Measurements from ENCODE around the gene NISCH. TPM values are rescaled to one million over a fixed set of nuclear protein-coding genes. Genes with fewer than 3 reads are reported as not detected.

The NISCH gene
- total and polyA plus RNA-seq, 2 of the 8 experiments (the other 6 are each of a cell fraction or from before 2014, with no cell fraction given): 71.2 to 71.9 TPM

GRCh38 chr3:52406231-52406661 lies 49.2 kb upstream of the NISCH start:
- Histone ChIP-seq H3K36me3 (ENCODE audit: control insufficient read depth in 2 of 4, insufficient read depth in 4 of 4, low read length in 3 of 4) (peaks cover 32 to 61% (median 54%) of the 10 kb centered on the region in 4 experiments), H4K91ac (replicated peaks; ENCODE audit: insufficient read length, low read length) (no peak overlapping the region), H3K79me1 (ENCODE audit: low read depth, low read length) (peaks cover 4% of the 10 kb centered on the region; the same call in 1 of the 2 replicates), H3K23me2 (ENCODE audit: low read depth, low read length) (peaks cover 9% of the 10 kb centered on the region), H2BK120ac (replicated peaks; ENCODE audit: low read depth, low read length) (no peak overlapping the region), H2BK5ac (ENCODE audit: low read depth, low read length) (no peak overlapping the region), H3K27ac (ENCODE audit: low read depth, low read length) (no peak overlapping the region), H2AFZ (ENCODE audit: low read length) (no peak overlapping the region), H3K4me2 (ENCODE audit: insufficient read depth in 1 of 2, low read depth in 2 of 2, low read length in 2 of 2) (no peak overlapping the region), H3K18ac (ENCODE audit: extremely low read depth, low read length) (no peak overlapping the region), H3K14ac (ENCODE audit: insufficient read length) (no peak overlapping the region), H3K23ac (ENCODE audit: insufficient read length) (no peak overlapping the region), H2AK5ac (ENCODE audit: low read depth, low read length) (no peak overlapping the region), H3K79me2 (ENCODE audit: control insufficient read depth in 1 of 2, insufficient read depth in 2 of 2, low read length in 2 of 2) (peaks cover 0 to 14% of the 10 kb centered on the region in 2 experiments; a peak in 2 of 4 replicates), H2BK12ac (ENCODE audit: low read depth, low read length) (no peak overlapping the region), H4K20me1 (replicated peaks in 1 of 2; ENCODE audit: control insufficient read depth in 1 of 2, insufficient read depth in 2 of 2, low read length in 2 of 2) (peaks cover 3 to 13% of the 10 kb centered on the region in 2 experiments), H3K4me1 (replicated peaks in 1 of 4; ENCODE audit: control insufficient read depth in 3 of 4, insufficient read depth in 4 of 4, low read length in 3 of 4) (peaks cover 0 to 10% (median 1%) of the 10 kb centered on the region in 4 experiments; a peak in 5 of 7 replicates), H3K9me3 (ENCODE audit: insufficient read depth in 2 of 2, low read depth in 1 of 2, low read length in 1 of 2) (no peaks in the 10 kb centered on the region), H3K9ac (replicated peaks in 1 of 4; ENCODE audit: extremely low read depth in 1 of 4, low read depth in 3 of 4, low read length in 3 of 4) (no peak overlapping the region), H4K5ac (ENCODE audit: insufficient read length, low read depth, low read length) (no peak overlapping the region), H3K4me3 (ENCODE audit: extremely low read depth in 1 of 4, insufficient read depth in 2 of 4, low read depth in 3 of 4, low read length in 4 of 4) (no peak overlapping the region), H3K4ac (replicated peaks; ENCODE audit: insufficient read length, low read depth, low read length) (no peak overlapping the region), H2BK20ac (ENCODE audit: low read length) (no peak overlapping the region), H3K56ac (replicated peaks; ENCODE audit: insufficient read length, low read depth, low read length) (no peak overlapping the region), H4K8ac (ENCODE audit: extremely low read depth, insufficient read depth, low read length) (no peak overlapping the region), H3K27me3 (replicated peaks in 1 of 4; ENCODE audit: control insufficient read depth in 3 of 4, extremely low read depth in 1 of 4, insufficient read depth in 3 of 4, low read length in 3 of 4) (no peaks in the 10 kb centered on the region), H2BK15ac (ENCODE audit: low read length) (no peak overlapping the region)
- DNase-seq (ENCODE audit: low read depth in 1 of 2, low spot score in 2 of 2) (no peak), FAIRE-seq (no peak)
- ChIA-PET POLR2A (ENCODE audit: partially characterized antibody) (interaction anchor here (1.2 to 5.0 kb wide), 4 partner anchors 8 to 17 kb away, joined by 4 to 23 read pairs (median 5); no protein-coding TSS in a partner anchor), CTCF (ENCODE audit: partially characterized antibody) (interaction anchor here (1.5 to 11.1 kb wide), 3 partner anchors 18 to 65 kb away, joined by 3 to 150 read pairs (median 5); no protein-coding TSS in a partner anchor)
- TF ChIP-seq JUND (IDR thresholded peaks at IDR 0.05; ENCODE audit: low read length) (no peak), FOSL1 (IDR thresholded peaks at IDR 0.05; ENCODE audit: insufficient read depth, low read depth, low read length) (no peak), MAFK (IDR thresholded peaks at IDR 0.05; ENCODE audit: low read depth, low read length) (no peak), MAX (IDR thresholded peaks at IDR 0.05) (no peak), KDM4A (IDR thresholded peaks at IDR 0.05; ENCODE audit: low read depth, low read length, severe bottlenecking) (no peak), TAF7 (optimal IDR thresholded peaks at IDR 0.05; ENCODE audit: borderline replicate concordance, low read depth, low read length) (no peak), NANOG (IDR thresholded peaks at IDR 0.05; ENCODE audit: insufficient read depth, low read depth, low read length, poor library complexity, severe bottlenecking) (no peak), USF2 (IDR thresholded peaks at IDR 0.05; ENCODE audit: low read length) (no peak), POLR2AphosphoS5 (IDR thresholded peaks at IDR 0.05; ENCODE audit: low read depth, low read length) (no peak)
- WGBS, 2 experiments (ENCODE audit: extremely low coverage in 1 of 2, insufficient coverage in 1 of 2, insufficient read length in 1 of 2, insufficient replicate concordance in 2 of 2, low coverage in 1 of 2, low lambda C conversion rate in 2 of 2, missing lambda C conversion rate in 1 of 2): 97% methylated on average over 11 of the region's 11 CpGs; no CpG with 5 or more reads in 1 of the 2 experiments

Data from H1 (cell line).